Mucosa of gallbladder (tissue), 1 donor: ENCODE results near the gene TXNDC17. TPM values are rescaled to one million over a fixed set of nuclear protein-coding genes. Genes with fewer than 3 reads are reported as not detected.
"Not testable (repeated sequence)": the region's sequence is repeated elsewhere in the genome, so short reads cannot be mapped to it uniquely, and the experiment has no call there.

Experiments used
- DNase-seq: peaks from one replicate; pipeline ENCODE4 v3.0.0-alpha.2; 2020; ENCODE audit warnings: low spot score
- total RNA-seq: library from RNA; stranded (reverse); gene quantifications from one replicate; pipeline ENCODE4 v1.2.1, GENCODE V29; 2021
- donor health status: DM: no; HTN: no; CAD: no.

TXNDC17 gene
- total RNA-seq, 1 donor from 2014 or later: 101 TPM

GRCh38 chr17:6660101-6660500, 19.2 kb downstream of the TXNDC17 start:
- DNase-seq: no peak

- DNase-seq: no peak
Measured at GRCh38 chr17:6660805-6661463, 20.1 kb downstream of the TXNDC17 start.

GRCh38 chr17:6661464-6661848, 20.6 kb downstream of the TXNDC17 start:
- DNase-seq: no peak

- not testable (repeated sequence) for DNase-seq
Measured at GRCh38 chr17:6663200-6663599, 22.3 kb downstream of the TXNDC17 start.

- DNase-seq: peak; percentile 77
Measured at GRCh38 chr17:6666077-6666521, 25.2 kb downstream of the TXNDC17 start.

GRCh38 chr17:6666557-6666956, 25.7 kb downstream of the TXNDC17 start:
- DNase-seq: no peak

GRCh38 chr17:6667516-6667915, 26.7 kb downstream of the TXNDC17 start:
- no peak for DNase-seq

- DNase-seq: no peak
Measured at GRCh38 chr17:6668219-6668618, 27.4 kb downstream of the TXNDC17 start.

GRCh38 chr17:6668727-6669425, 28.0 kb downstream of the TXNDC17 start:
- no peak for DNase-seq

- no peak for DNase-seq
Measured at GRCh38 chr17:6669479-6670212, 28.8 kb downstream of the TXNDC17 start.

GRCh38 chr17:6670571-6670970, 29.7 kb downstream of the TXNDC17 start:
- no peak for DNase-seq

GRCh38 chr17:6670999-6671398, 30.1 kb downstream of the TXNDC17 start:
- no peak for DNase-seq

- DNase-seq: no peak
Measured at GRCh38 chr17:6671431-6671830, 30.6 kb downstream of the TXNDC17 start.

- no peak for DNase-seq
Measured at GRCh38 chr17:6674586-6674985, 33.7 kb downstream of the TXNDC17 start.

- DNase-seq: no peak
Measured at GRCh38 chr17:6675201-6675825, 34.5 kb downstream of the TXNDC17 start.

GRCh38 chr17:6676802-6677157, 35.9 kb downstream of the TXNDC17 start:
- no peak for DNase-seq

- no peak for DNase-seq
Measured at GRCh38 chr17:6677158-6677831, 36.4 kb downstream of the TXNDC17 start.

GRCh38 chr17:6677946-6678345, 37.1 kb downstream of the TXNDC17 start:
- no peak for DNase-seq

- DNase-seq: no peak
Measured at GRCh38 chr17:6679241-6679640, 38.4 kb downstream of the TXNDC17 start.

GRCh38 chr17:6681176-6681575, 40.3 kb downstream of the TXNDC17 start:
- no peak for DNase-seq

GRCh38 chr17:6681671-6682070, 40.8 kb downstream of the TXNDC17 start:
- DNase-seq: no peak

- DNase-seq: no peak
Measured at GRCh38 chr17:6682339-6682738, 41.5 kb downstream of the TXNDC17 start.
